ENCODE measurements around the gene MAP1LC3C.
A peak's percentile ranks its signal among the peaks of the same experiment; 100 is the strongest.
"Not testable (repeated sequence)": the region's sequence is repeated elsewhere in the genome, so short reads cannot be mapped to it uniquely, and the experiment has no call there.

MAP1LC3C gene

GRCh38 chr1:241992734-241993133, 6.2 kb downstream of the MAP1LC3C start:
- DNase-seq (ENCODE audit: low read depth in 2 of 2), result no peak

- DNase-seq (ENCODE audit: low read depth in 2 of 2), result no peak
Measured at GRCh38 chr1:241990040-241990439, 8.9 kb downstream of the MAP1LC3C start.

DNA sequence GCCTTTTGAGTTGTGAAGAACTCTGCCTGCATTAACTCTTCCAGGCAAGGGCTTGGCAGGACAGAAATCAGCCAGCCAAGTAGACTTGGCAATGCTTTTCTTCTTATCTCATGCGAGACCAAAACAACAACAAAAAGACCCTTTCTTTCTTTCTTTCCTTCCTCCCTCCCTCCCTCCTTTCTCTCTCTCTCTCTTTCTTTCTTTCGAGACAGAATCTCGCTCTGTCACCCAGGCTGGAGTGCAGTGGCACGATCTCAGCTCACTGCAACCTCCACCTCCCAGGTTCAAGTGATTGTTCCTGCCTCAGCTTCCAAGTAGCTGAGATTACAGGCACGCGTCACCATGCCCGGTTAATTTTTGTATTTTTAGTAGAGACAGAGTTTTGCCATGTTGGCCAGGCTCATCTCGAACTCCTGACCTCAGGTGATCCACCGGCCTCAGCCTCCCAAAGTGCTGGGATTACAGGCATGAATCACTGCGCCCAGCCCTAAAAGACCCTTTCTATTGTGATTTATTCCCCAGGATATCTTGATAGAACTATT, 10.4 kb downstream of the MAP1LC3C start:
- not testable (repeated sequence) for DNase-seq (ENCODE audit: low read depth in 2 of 2)

- peak in 1 of 2 experiments; percentile 8 for DNase-seq (ENCODE audit: low read depth in 2 of 2)
Measured at GRCh38 chr1:241985787-241986186, 13.1 kb downstream of the MAP1LC3C start.

- DNase-seq (ENCODE audit: low read depth in 2 of 2), result no peak
Measured at GRCh38 chr1:241979926-241980325, 19.0 kb downstream of the MAP1LC3C start.

- DNase-seq (ENCODE audit: low read depth in 2 of 2), result no peak
Measured at GRCh38 chr1:241979071-241979470, 19.8 kb downstream of the MAP1LC3C start.

DNA sequence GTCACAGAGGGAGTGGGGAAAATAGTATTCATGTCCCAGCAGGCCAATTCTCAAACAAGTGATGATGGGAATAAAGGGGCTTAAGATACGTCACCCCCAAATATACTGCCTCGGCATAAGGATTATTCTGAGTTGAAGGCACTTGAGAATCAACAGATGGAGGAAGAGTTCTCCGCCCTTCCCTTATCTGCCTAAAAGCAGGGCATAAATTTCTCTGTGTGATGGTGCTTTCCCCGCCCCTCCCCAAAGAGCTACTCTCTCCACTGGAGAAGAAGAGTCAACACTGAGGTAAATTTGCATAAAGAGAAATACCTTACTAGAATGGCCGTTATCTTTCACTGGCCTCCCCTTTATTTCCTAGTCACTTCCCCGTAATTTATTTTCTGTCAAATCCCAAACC, 22.7 kb downstream of the MAP1LC3C start:
- DNase-seq (ENCODE audit: low read depth in 2 of 2), result no peak

DNA sequence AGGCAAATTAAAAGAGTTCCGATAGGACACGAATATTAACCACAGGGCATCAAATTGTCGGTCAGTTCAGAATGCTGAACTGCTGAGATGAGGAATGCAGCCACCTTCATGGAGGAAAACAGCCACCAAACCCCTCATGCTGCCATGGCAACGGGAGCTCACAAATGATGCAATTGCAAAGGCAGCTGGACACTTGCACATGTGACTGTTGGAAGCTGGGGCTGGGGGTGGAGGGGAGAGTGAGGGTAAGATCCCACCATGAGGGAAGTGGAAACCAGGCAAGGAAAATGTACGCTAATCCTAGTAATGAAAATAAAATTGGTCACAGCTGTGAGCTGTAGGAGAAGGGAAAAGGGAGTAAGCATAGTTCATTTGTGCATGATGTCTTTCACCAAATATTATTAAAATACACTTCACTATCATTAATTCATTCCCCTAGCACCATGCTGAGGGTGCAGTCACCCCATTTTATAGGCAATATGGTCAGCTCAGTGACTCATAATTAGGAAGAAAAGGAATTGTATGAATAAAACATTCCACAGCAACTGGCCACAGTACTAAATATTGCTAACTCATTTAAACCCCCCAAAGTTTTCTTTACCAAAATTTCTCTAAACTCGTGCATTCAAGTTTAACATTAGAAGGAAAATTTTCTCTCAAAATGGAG, 26.1 kb downstream of the MAP1LC3C start:
- no peak for DNase-seq (ENCODE audit: low read depth in 2 of 2)

- DNase-seq (ENCODE audit: low read depth in 2 of 2), result no peak
Measured at GRCh38 chr1:241968611-241969010, 30.3 kb downstream of the MAP1LC3C start.

GRCh38 chr1:241964550-241965282, 34.2 kb downstream of the MAP1LC3C start:
- DNase-seq (ENCODE audit: low read depth in 2 of 2), result no peak

DNA sequence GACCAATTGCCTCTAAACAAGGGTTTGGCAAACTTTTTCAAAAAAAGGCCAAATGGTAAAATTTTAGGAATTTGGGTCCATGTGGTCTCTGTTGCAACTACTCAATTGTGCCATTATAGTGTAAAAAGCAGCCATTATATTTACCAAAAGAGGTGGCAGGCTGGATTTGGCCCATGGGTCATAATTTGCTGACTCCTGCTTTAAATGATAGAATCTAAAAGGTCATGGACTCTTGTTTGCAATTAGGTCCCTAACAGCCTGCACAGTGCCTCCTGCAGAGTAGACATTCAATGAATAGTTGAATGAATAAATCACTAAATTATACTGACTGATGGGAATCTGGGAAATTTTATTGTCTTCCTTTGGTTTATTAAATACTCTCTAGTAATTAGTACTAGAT, 35.2 kb downstream of the MAP1LC3C start:
- no peak for DNase-seq (ENCODE audit: low read depth in 2 of 2)

GRCh38 chr1:241962153-241962552, 36.7 kb downstream of the MAP1LC3C start:
- no peak for DNase-seq (ENCODE audit: low read depth in 2 of 2)

GRCh38 chr1:241957692-241958494, 41.0 kb downstream of the MAP1LC3C start, which contains the start of gene BECN2:
Gene BECN2, plus strand, starts transcription at chr1:241957767. Its CDS starts 0 bp downstream, at chr1:241957767.
- DNase-seq (ENCODE audit: low read depth in 2 of 2), result no peak

- no peak for DNase-seq (ENCODE audit: low read depth in 2 of 2)
Measured at GRCh38 chr1:241950390-241950789, 48.5 kb downstream of the MAP1LC3C start.

DNA sequence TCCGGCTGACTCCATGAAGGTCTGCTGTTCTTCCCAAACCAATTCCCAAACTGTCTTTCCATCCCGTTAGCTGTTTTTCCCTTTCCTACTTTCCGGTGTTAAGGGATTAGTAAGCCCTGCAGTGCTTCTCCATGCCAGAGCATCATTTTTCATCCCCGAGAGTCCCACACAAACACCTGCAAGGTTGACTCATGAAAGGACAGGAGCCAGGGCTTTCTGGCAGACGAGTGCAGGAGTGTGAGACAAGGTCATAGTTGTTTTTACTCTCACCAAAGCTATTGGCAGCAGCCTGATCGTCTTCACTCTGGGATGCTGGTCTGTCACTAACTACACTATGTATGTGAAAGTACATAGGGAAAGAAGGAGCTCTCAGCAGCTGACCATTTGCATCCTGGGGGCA, 51.5 kb downstream of the MAP1LC3C start:
- DNase-seq (ENCODE audit: low read depth in 2 of 2), result no peak

All from stimulated activated CD4-positive, alpha-beta T cell treated with anti-CD3 and anti-CD28 coated beads, Interleukin-12 subunit alpha, Interleukin-12 subunit beta, amount 100 ng/mL, for 24 hours (primary cell).